ENCODE measurements around the gene CTU2.
A peak's percentile ranks its signal among the peaks of the same experiment; 100 is the strongest.

DNA sequence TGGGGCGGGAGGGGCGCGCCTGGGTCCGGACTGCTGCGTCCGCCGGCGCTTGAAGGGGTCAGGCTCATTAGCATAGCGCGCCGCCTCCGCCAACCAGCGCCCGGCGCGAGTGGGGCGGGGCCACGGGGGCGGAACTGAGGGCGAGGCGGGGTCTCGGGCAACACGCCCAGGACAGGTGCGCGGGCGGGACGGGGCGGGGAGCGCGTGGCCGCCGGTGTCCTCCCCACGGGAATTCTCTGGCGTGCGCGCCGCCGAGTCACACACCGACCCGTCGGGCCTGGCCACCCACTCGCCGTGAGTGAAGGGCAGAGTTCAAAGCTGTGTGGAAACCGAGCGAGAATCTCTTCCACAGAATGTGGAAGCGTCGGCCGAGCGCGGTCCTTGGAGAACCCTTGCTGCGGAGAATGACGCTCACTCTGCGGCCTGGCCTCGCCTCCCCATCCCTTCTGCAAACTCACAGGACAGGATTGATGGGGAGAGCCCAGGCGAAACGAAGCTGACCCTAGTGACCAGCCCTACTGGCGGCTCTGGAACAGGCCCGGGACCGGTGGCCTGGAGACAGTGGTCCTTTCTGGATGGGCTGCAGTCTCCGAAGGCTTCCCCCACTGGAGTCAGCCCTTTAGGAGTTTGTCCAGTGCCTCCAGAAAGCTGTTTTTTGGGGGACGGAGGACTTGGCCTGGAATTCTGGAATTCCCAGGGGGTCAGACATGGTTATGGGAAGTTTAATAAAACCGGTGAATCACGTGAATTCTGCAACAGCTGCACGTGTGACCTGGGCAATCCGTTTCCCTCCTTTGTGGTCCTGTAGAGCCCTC, 19.7 kb upstream of the CTU2 start, which contains the start of gene SNAI3:
- TF ChIP-seq POLR2A (IDR thresholded peaks at IDR 0.05; ENCODE audit: low read depth, low read length), result 0 out of 2 replicates have a peak, but pooled peaks have one; percentile 32
- no peak for TF ChIP-seq TAF1 (IDR thresholded peaks at IDR 0.05; ENCODE audit: borderline replicate concordance, low read depth, low read length)
- no peak for TF ChIP-seq POLR2AphosphoS5 (IDR thresholded peaks at IDR 0.05; ENCODE audit: low read depth, low read length)
